ENCODE results near the gene ABLIM2.
A peak's percentile ranks its signal among the peaks of the same experiment; 100 is the strongest.

Gene ABLIM2

GRCh38 chr4:8015512-8015911 is 143.1 kb downstream of the ABLIM2 start:
- peak; percentile 6 to 17 for DNase-seq

- DNase-seq: no peak
Measured at GRCh38 chr4:8013976-8014726, 144.5 kb downstream of the ABLIM2 start.

- DNase-seq: no peak
Measured at GRCh38 chr4:8012517-8012916, 146.1 kb downstream of the ABLIM2 start.

GRCh38 chr4:8010618-8011017 is 148.0 kb downstream of the ABLIM2 start:
- DNase-seq: no peak

- DNase-seq: no peak
Measured at GRCh38 chr4:8009710-8010511, 148.7 kb downstream of the ABLIM2 start.

GRCh38 chr4:8009097-8009496 is 149.5 kb downstream of the ABLIM2 start:
- DNase-seq: no peak

- DNase-seq: no peak
Measured at GRCh38 chr4:8008391-8008790, 150.2 kb downstream of the ABLIM2 start.

GRCh38 chr4:8007581-8007980 is 151.0 kb downstream of the ABLIM2 start:
- no peak for DNase-seq

- DNase-seq: no peak
Measured at GRCh38 chr4:8006471-8006870, 152.1 kb downstream of the ABLIM2 start.

- DNase-seq: no peak
Measured at GRCh38 chr4:8005814-8006215, 152.8 kb downstream of the ABLIM2 start.

GRCh38 chr4:8005033-8005808 is 153.4 kb downstream of the ABLIM2 start:
- no peak for DNase-seq

GRCh38 chr4:8004066-8004465 is 154.5 kb downstream of the ABLIM2 start:
- DNase-seq: no peak

- no peak for DNase-seq
Measured at GRCh38 chr4:8002525-8003309, 155.9 kb downstream of the ABLIM2 start.

GRCh38 chr4:8001564-8002355 is 156.9 kb downstream of the ABLIM2 start:
- DNase-seq: no peak

GRCh38 chr4:8000721-8001491 is 157.7 kb downstream of the ABLIM2 start:
- DNase-seq: no peak

- no peak for DNase-seq
Measured at GRCh38 chr4:8000247-8000646, 158.4 kb downstream of the ABLIM2 start.

- no peak for DNase-seq
Measured at GRCh38 chr4:7999695-8000094, 158.9 kb downstream of the ABLIM2 start.

- no peak for DNase-seq
Measured at GRCh38 chr4:7999279-7999678, 159.3 kb downstream of the ABLIM2 start.

GRCh38 chr4:7998447-7998846 is 160.2 kb downstream of the ABLIM2 start:
- no peak for DNase-seq

GRCh38 chr4:7995866-7996265 is 162.7 kb downstream of the ABLIM2 start:
- DNase-seq: no peak

- no peak for DNase-seq
Measured at GRCh38 chr4:7995135-7995534, 163.5 kb downstream of the ABLIM2 start.
